ENCODE results near the gene MAP3K20. TPM values are rescaled to one million over a fixed set of nuclear protein-coding genes. Genes with fewer than 3 reads are reported as not detected.
"Not testable (repeated sequence)": the region's sequence is repeated elsewhere in the genome, so short reads cannot be mapped to it uniquely, and the experiment has no call there.

Gene MAP3K20
- total and polyA plus RNA-seq, 2 donors (not counting 1 experiment from before 2014, with no cell fraction given): 105 to 138 TPM

DNA sequence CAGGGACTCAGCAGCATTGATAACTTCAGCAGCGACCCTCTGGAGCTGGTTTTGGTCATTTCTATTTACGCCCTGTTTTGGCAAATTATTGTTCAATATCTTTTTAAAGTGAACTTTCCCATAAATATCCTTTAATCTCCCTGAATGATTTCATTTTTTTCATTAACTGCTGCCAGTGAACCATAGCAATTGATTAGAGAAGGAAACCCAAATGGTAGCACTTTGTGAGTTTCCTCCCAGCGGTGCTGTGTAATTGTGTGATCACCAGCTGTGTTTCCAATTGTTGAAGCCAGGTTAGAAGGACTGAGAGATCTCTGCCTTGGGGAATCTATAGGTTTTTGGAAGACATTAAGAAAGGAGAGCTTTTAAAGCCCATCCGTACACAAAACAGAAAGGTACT lies 16.3 kb downstream of the MAP3K20 start:
- no peaks in the 10 kb centered on the region for H4K20me1 ChIP-seq (ENCODE audit: control insufficient read depth, extremely low read depth, insufficient read depth, low read length)
- H3K4me2 ChIP-seq (ENCODE audit: extremely low read depth, insufficient read depth, low read length): no peak overlapping the region
- H3K4me1 ChIP-seq (ENCODE audit: control insufficient read depth, extremely low read depth, insufficient read depth, low read length): peaks cover 16% of the 10 kb centered on the region
- no peak for DNase-seq (ENCODE audit: low read depth in 2 of 2)
- no peaks in the 10 kb centered on the region for H3K9me3 ChIP-seq (ENCODE audit: control insufficient read depth, insufficient read depth, low read depth, low read length)
- H3K27me3 ChIP-seq (ENCODE audit: control insufficient read depth, insufficient read depth, low read length): no peaks in the 10 kb centered on the region
- no peak overlapping the region for H2AFZ ChIP-seq (ENCODE audit: low read length)
- no peak overlapping the region for H3K9ac ChIP-seq (ENCODE audit: insufficient read depth, low read length)
- H3K36me3 ChIP-seq (ENCODE audit: control insufficient read depth, insufficient read depth, low read length): peaks cover 2% of the 10 kb centered on the region
- no peak overlapping the region for H3K4me3 ChIP-seq (replicated peaks in 1 of 4; ENCODE audit: control extremely low read depth in 1 of 4, insufficient read depth in 1 of 4, low read depth in 3 of 4, low read length in 4 of 4)
- H3K79me2 ChIP-seq (ENCODE audit: control insufficient read depth, insufficient read depth, low read length): peaks cover 35% of the 10 kb centered on the region
- no peak for TF ChIP-seq CTCF (conservative IDR thresholded peaks at IDR 0.05 in 1 of 2, IDR thresholded peaks at IDR 0.05 in 1 of 2; ENCODE audit: low read depth in 1 of 2, low read length in 2 of 2)
- no peak for TF ChIP-seq EZH2 (IDR thresholded peaks at IDR 0.05; ENCODE audit: low read length, missing control alignments)
- no peak overlapping the region for H3K27ac ChIP-seq (ENCODE audit: insufficient read depth, low read length)

GRCh38 chr2:173092844-173093402 lies 17.3 kb downstream of the MAP3K20 start:
- DNase-seq (ENCODE audit: low read depth in 2 of 2): no peak
- no peak overlapping the region for H2AFZ ChIP-seq (ENCODE audit: low read length)
- peaks cover 31% of the 10 kb centered on the region for H3K79me2 ChIP-seq (ENCODE audit: control insufficient read depth, insufficient read depth, low read length)
- H3K27ac ChIP-seq (ENCODE audit: insufficient read depth, low read length): no peak overlapping the region
- H4K20me1 ChIP-seq (ENCODE audit: control insufficient read depth, extremely low read depth, insufficient read depth, low read length): no peaks in the 10 kb centered on the region
- TF ChIP-seq EZH2 (IDR thresholded peaks at IDR 0.05; ENCODE audit: low read length, missing control alignments) (no peak), CTCF (conservative IDR thresholded peaks at IDR 0.05 in 1 of 2, IDR thresholded peaks at IDR 0.05 in 1 of 2; ENCODE audit: low read depth in 1 of 2, low read length in 2 of 2) (no peak)
- no peak overlapping the region for H3K9ac ChIP-seq (ENCODE audit: insufficient read depth, low read length)
- no peak overlapping the region for H3K4me3 ChIP-seq (replicated peaks in 1 of 4; ENCODE audit: control extremely low read depth in 1 of 4, insufficient read depth in 1 of 4, low read depth in 3 of 4, low read length in 4 of 4)
- H3K4me1 ChIP-seq (ENCODE audit: control insufficient read depth, extremely low read depth, insufficient read depth, low read length): peaks cover 13% of the 10 kb centered on the region
- H3K36me3 ChIP-seq (ENCODE audit: control insufficient read depth, insufficient read depth, low read length): peaks cover 2% of the 10 kb centered on the region
- H3K4me2 ChIP-seq (ENCODE audit: extremely low read depth, insufficient read depth, low read length): peak overlapping the region; percentile 37
- no peaks in the 10 kb centered on the region for H3K9me3 ChIP-seq (ENCODE audit: control insufficient read depth, insufficient read depth, low read depth, low read length)
- no peaks in the 10 kb centered on the region for H3K27me3 ChIP-seq (ENCODE audit: control insufficient read depth, insufficient read depth, low read length)

DNA sequence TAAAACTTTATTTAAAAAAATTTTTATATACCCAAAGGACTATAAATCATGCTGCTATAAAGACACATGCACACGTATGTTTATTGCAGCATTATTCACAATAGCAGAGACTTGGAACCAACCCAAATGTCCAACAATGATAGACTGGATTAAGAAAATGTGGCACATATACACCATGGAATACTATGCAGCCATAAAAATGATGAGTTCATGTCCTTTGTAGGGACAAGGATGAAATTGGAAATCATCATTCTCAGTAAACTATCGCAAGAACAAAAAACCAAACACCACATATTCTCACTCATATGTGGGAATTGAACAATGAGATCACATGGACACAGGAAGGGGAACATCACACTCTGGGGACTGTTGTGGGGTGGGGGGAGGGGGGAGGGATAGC lies 18.0 kb downstream of the MAP3K20 start:
- not testable (repeated sequence) for H3K4me3 ChIP-seq (replicated peaks in 1 of 4; ENCODE audit: control extremely low read depth in 1 of 4, insufficient read depth in 1 of 4, low read depth in 3 of 4, low read length in 4 of 4)
- peaks cover 27% of the 10 kb centered on the region for H3K79me2 ChIP-seq (ENCODE audit: control insufficient read depth, insufficient read depth, low read length)

More for the DNA sequence above, 18.0 kb downstream of the MAP3K20 start:
- not testable (repeated sequence) for H3K9me3 ChIP-seq (ENCODE audit: control insufficient read depth, insufficient read depth, low read depth, low read length); H3K27ac ChIP-seq (ENCODE audit: insufficient read depth, low read length); H4K20me1 ChIP-seq (ENCODE audit: control insufficient read depth, extremely low read depth, insufficient read depth, low read length); H3K9ac ChIP-seq (ENCODE audit: insufficient read depth, low read length); H3K27me3 ChIP-seq (ENCODE audit: control insufficient read depth, insufficient read depth, low read length); DNase-seq (ENCODE audit: low read depth in 2 of 2); H3K36me3 ChIP-seq (ENCODE audit: control insufficient read depth, insufficient read depth, low read length); H3K4me2 ChIP-seq (ENCODE audit: extremely low read depth, insufficient read depth, low read length); H2AFZ ChIP-seq (ENCODE audit: low read length)
- H3K4me1 ChIP-seq (ENCODE audit: control insufficient read depth, extremely low read depth, insufficient read depth, low read length): peaks cover 13% of the 10 kb centered on the region
